B cell (primary cell): ENCODE data around the gene RNF223. TPM values are rescaled to one million over a fixed set of nuclear protein-coding genes. Genes with fewer than 3 reads are reported as not detected.
A peak's percentile ranks its signal among the peaks of the same experiment; 100 is the strongest.

Source experiments
- ATAC-seq: fragments of 200-7000 bp; cut with Tn5 transposase; one replicate; pipeline ENCODE4 v1.10.0; 2021; ENCODE audit warnings: low read depth, mild to moderate bottlenecking, moderate number of reproducible peaks, moderate library complexity
- CTCF ChIA-PET: fragments of 350-600 bp; sonication (Branson Sonifier 250); formaldehyde crosslinking; loops from one replicate; lab custom pipeline; 2021; ENCODE audit warnings: antibody characterized with exemption, inconsistent platforms; lab: Charles Lee
- POLR2A ChIA-PET: fragments of 350-600 bp; sonication (Branson Sonifier 250); formaldehyde crosslinking; loops from one replicate; lab custom pipeline; 2021; ENCODE audit warnings: antibody characterized with exemption; lab: Charles Lee
- DNase-seq: peaks from one replicate; pipeline ENCODE4 v3.0.0; 2013
- H2AFZ ChIP-seq: 2 replicates; pipeline ENCODE4 v1.6.1; 2012; ENCODE audit warnings: mild to moderate bottlenecking, low read depth, low read length; ENCODE audit not compliant: insufficient read depth, poor library complexity, severe bottlenecking
- H3K27ac ChIP-seq, 2 donors: 1 replicate in 1 of 2; 2 replicates in 1 of 2; pipeline ENCODE4 v1.5.1; 2012 to 2013; ENCODE audit warnings: low read length in 2 of 2, mild to moderate bottlenecking in 2 of 2, moderate library complexity in 1 of 2
- H3K27me3 ChIP-seq, 4 experiments: fragments of 200-600 bp in 1 of 4; sonication (generic) in 1 of 4; replicated peaks in 1 of 4; 1 replicate in 2 of 4; 2 replicates in 2 of 4; pipeline versions ENCODE4 v1.6.1 to v1.7.0; 2013 to 2016; ENCODE audit warnings: low read length in 3 of 4, mild to moderate bottlenecking in 2 of 4, mixed read lengths in 1 of 4, moderate library complexity in 1 of 4; ENCODE audit not compliant: insufficient read depth in 4 of 4, control insufficient read depth in 3 of 4; ENCODE audit errors: control extremely low read depth in 1 of 4
- H3K36me3 ChIP-seq, 2 experiments: replicated peaks in 1 of 2; 1 replicate in 1 of 2; 2 replicates in 1 of 2; pipeline versions ENCODE4 v1.6.1 to v1.7.1; 2013; ENCODE audit warnings: low read length in 1 of 2; ENCODE audit not compliant: insufficient read depth in 2 of 2, control insufficient read depth in 1 of 2; ENCODE audit errors: control extremely low read depth in 1 of 2, extremely low read depth in 1 of 2
- H3K4me1 ChIP-seq, 2 donors: fragments of 200-600 bp in 1 of 2; sonication (generic) in 1 of 2; 1 replicate in 1 of 2; 2 replicates in 1 of 2; pipeline versions ENCODE4 v1.5.1 to v1.6.1; 2013 to 2017; ENCODE audit warnings: low read length in 2 of 2; ENCODE audit not compliant: control insufficient read depth in 2 of 2, insufficient read depth in 2 of 2
- H3K4me2 ChIP-seq: replicated peaks from 2 replicates; pipeline ENCODE3; 2012; ENCODE audit warnings: mild to moderate bottlenecking, low read depth, low read length; ENCODE audit not compliant: poor library complexity, severe bottlenecking
- H3K4me3 ChIP-seq, 5 experiments: fragments of 200-600 bp in 1 of 5; sonication (generic) in 1 of 5; 1 replicate in 3 of 5; 2 replicates in 2 of 5; pipeline versions ENCODE4 v1.5.1 to v1.7.0; 2011 to 2016; ENCODE audit warnings: low read length in 4 of 5, mild to moderate bottlenecking in 4 of 5, low read depth in 2 of 5, control low read depth in 1 of 5, moderate library complexity in 1 of 5; ENCODE audit not compliant: insufficient read depth in 1 of 5; ENCODE audit errors: control extremely low read depth in 1 of 5, extremely low read depth in 1 of 5
- H3K79me2 ChIP-seq: fragments of 200-600 bp; sonication (generic); one replicate; pipeline ENCODE4 v1.6.0; 2016; ENCODE audit warnings: low read length; ENCODE audit not compliant: control insufficient read depth, insufficient read depth
- H3K9ac ChIP-seq: fragments of 200-600 bp; sonication (generic); 2 replicates; pipeline ENCODE4 v1.6.1; 2017; ENCODE audit warnings: mild to moderate bottlenecking, low read length, moderate library complexity
- H3K9me3 ChIP-seq, 3 donors: one replicate each; pipeline versions ENCODE4 v1.6.1 to v1.7.1; 2013; ENCODE audit warnings: low read length in 2 of 3; ENCODE audit not compliant: control insufficient read depth in 2 of 3, insufficient read depth in 1 of 3; ENCODE audit errors: control extremely low read depth in 1 of 3
- H4K20me1 ChIP-seq: 2 replicates; pipeline ENCODE4 v1.6.0; 2012; ENCODE audit warnings: mild to moderate bottlenecking, low read length; ENCODE audit not compliant: insufficient read depth, control insufficient read depth, poor library complexity, severe bottlenecking
- H3K27ac Mint-ChIP-seq: one replicate; pipeline ENCODE4 v1.8.0; 2021; ENCODE audit warnings: mixed read lengths
- H3K27me3 Mint-ChIP-seq: one replicate; pipeline ENCODE4 v1.8.0; 2021; ENCODE audit warnings: mixed read lengths
- H3K4me1 Mint-ChIP-seq: one replicate; pipeline ENCODE4 v1.8.0; 2021; ENCODE audit warnings: mixed read lengths
- H3K4me3 Mint-ChIP-seq: one replicate; pipeline ENCODE4 v1.8.0; 2021; ENCODE audit warnings: mixed read lengths
- H3K9me3 Mint-ChIP-seq: one replicate; pipeline ENCODE4 v1.8.0; 2022; ENCODE audit warnings: mixed read lengths; ENCODE audit not compliant: insufficient read depth
- CTCF ChIP-seq: fragments of 200-600 bp; IDR thresholded peaks from one replicate; pipeline ENCODE4 v1.8.0; 2022; ENCODE audit warnings: antibody characterized with exemption, mild to moderate bottlenecking
- EZH2 ChIP-seq: IDR thresholded peaks from 2 replicates; pipeline ENCODE4 v1.6.1; 2012; ENCODE audit warnings: borderline replicate concordance, low read depth, mild to moderate bottlenecking, moderate library complexity, low read length; ENCODE audit not compliant: insufficient read depth, poor library complexity, severe bottlenecking
- WGBS: methylation state at CpG from one replicate; pipeline ENCODE4 v1.1.5; 2013; ENCODE audit warnings: missing lambda C conversion rate; ENCODE audit not compliant: insufficient coverage; 5-methylcytosine and 5-hydroxymethylcytosine counted together
- intact Hi-C: fragments of 100-400 bp; cut with micrococcal nuclease; formaldehyde crosslinking; loops from one replicate; pipeline ENCODE4 v1.10.0; 2022
- polyA plus RNA-seq: library from polyadenylated mRNA; depleted of rRNA; stranded (reverse); fragments of >200 nt; gene quantifications from 2 replicates; pipeline ENCODE4 v1.2.3, GENCODE V29; 2012
- total RNA-seq, 2 donors: library from RNA; stranded (reverse); fragments of 120-200 nt in 1 of 2; gene quantifications; 1 replicate in 1 of 2; 2 replicates in 1 of 2; pipeline versions ENCODE4 v1.2.3 to v1.2.4, GENCODE V29; 2013 to 2022

Gene RNF223
- total and polyA plus RNA-seq, 2 donors (not counting 1 experiment from before 2014, with no cell fraction given), result not detected

- no peak overlapping the region for H3K4me3 Mint-ChIP-seq
- no peaks in the 10 kb centered on the region for H3K36me3 ChIP-seq
- H3K27me3 ChIP-seq, result peaks cover 0 to 31% (median 9%) of the 10 kb centered on the region in 4 experiments
- ChIA-PET POLR2A (interaction anchor here (1.1 to 1.5 kb wide), 3 partner anchors 10 to 23 kb away, joined by 3 to 6 read pairs (median 4); no protein-coding TSS in a partner anchor), CTCF (interaction anchor here (0.8 to 4.2 kb wide), 3 partner anchors 13 to 23 kb away, joined by 3 to 29 read pairs (median 6); no protein-coding TSS in a partner anchor)
- WGBS, result 61% methylated on average over 52 of the region's 60 CpGs
- H3K9me3 Mint-ChIP-seq, result no peaks in the 10 kb centered on the region
- H3K9ac ChIP-seq, result no peak overlapping the region
- H4K20me1 ChIP-seq, result peaks cover 11% of the 10 kb centered on the region
- no peak overlapping the region for H3K4me3 ChIP-seq
- H3K27ac Mint-ChIP-seq, result no peak overlapping the region
- peaks cover 0 to 10% (median 0%) of the 10 kb centered on the region in 3 donors for H3K9me3 ChIP-seq
- TF ChIP-seq EZH2, result no peak
- no peak for TF ChIP-seq CTCF
- peaks cover 15% of the 10 kb centered on the region for H3K27me3 Mint-ChIP-seq
- H3K4me1 Mint-ChIP-seq, result peaks cover 29% of the 10 kb centered on the region
- DNase-seq (peak; percentile 54), ATAC-seq (no peak)
- peak overlapping the region; percentile 57 for H3K4me2 ChIP-seq
- intact Hi-C loops, result loop anchor here (2.0 kb wide), 1 partner anchor 76 kb away; the partner anchor contains the start of gene C1orf159
- no peak overlapping the region for H3K27ac ChIP-seq
- H3K4me1 ChIP-seq, result peaks cover 25 to 27% of the 10 kb centered on the region in 2 donors
- H3K79me2 ChIP-seq, result no peaks in the 10 kb centered on the region
- no peak overlapping the region for H2AFZ ChIP-seq
Observed at GRCh38 chr1:1041092-1041523, 33.0 kb downstream of the RNF223 start.
